Testis (tissue), 3 donors: Measurements from ENCODE around the gene ZNF804B. TPM values are rescaled to one million over a fixed set of nuclear protein-coding genes. Genes with fewer than 3 reads are reported as not detected.

Source experiments
- DNase-seq: peaks from one replicate; pipeline ENCODE4 v3.0.0-alpha.2; 2019
- H3K27ac ChIP-seq, 2 donors: fragments of 200-600 bp; sonication (generic); one replicate each; pipeline ENCODE4 v1.5.1; 2019
- H3K27me3 ChIP-seq: fragments of 200-600 bp; sonication (generic); one replicate; pipeline ENCODE4 v1.5.1; 2019
- H3K36me3 ChIP-seq: fragments of 200-600 bp; sonication (generic); one replicate; pipeline ENCODE4 v1.5.1; 2017; ENCODE audit warnings: low read depth; ENCODE audit errors: missing control alignments
- H3K4me1 ChIP-seq: fragments of 200-600 bp; sonication (generic); one replicate; pipeline ENCODE4 v1.5.1; 2019
- H3K4me3 ChIP-seq, 2 donors: fragments of 200-600 bp; sonication (generic); one replicate each; pipeline ENCODE4 v1.5.1; 2017 to 2019
- H3K9me3 ChIP-seq: fragments of 200-600 bp; sonication (generic); one replicate; pipeline ENCODE4 v1.5.1; 2017
- CTCF ChIP-seq, 3 experiments: fragments of 450-650 bp in 2 of 3; fragments of 200-600 bp in 1 of 3; sonication (generic) in 1 of 3; IDR thresholded peaks; one replicate each; pipeline ENCODE4 v1.5.1; 2016 to 2019; ENCODE audit warnings: antibody characterized with exemption in 3 of 3, mild to moderate bottlenecking in 2 of 3, moderate library complexity in 1 of 3
- POLR2A ChIP-seq: fragments of 450-650 bp; IDR thresholded peaks from one replicate; pipeline ENCODE4 v1.6.1; 2017; ENCODE audit warnings: antibody characterized with exemption, mild to moderate bottlenecking, moderate library complexity
- WGBS, 2 donors: methylation state at CpG; one replicate each; pipeline ENCODE4 v1.1.5; 2018; 5-methylcytosine and 5-hydroxymethylcytosine counted together
- intact Hi-C: fragments of 100-400 bp; cut with DNase I; formaldehyde crosslinking; loops from one replicate; pipeline ENCODE4 v1.15.1; 2023; ENCODE audit warnings: low total_unique reads
- polyA plus RNA-seq: library from polyadenylated mRNA; stranded (reverse); fragments of 350-450 nt; fragmentation: Illumina TruSeq; extraction: RNeasy Lipid Tissue Mini Kit (QIAGEN cat#74804); gene quantifications from one replicate; pipeline ENCODE4 v1.2.3, GENCODE V29; 2014; ENCODE audit warnings: low read depth, low replicate concordance; ENCODE audit not compliant: insufficient read depth
- total RNA-seq, 2 donors: library from RNA; depleted of rRNA; stranded (reverse); fragments of >200 nt; gene quantifications; one replicate each; pipeline ENCODE4 v1.2.3, GENCODE V29; 2016

Gene ZNF804B
- total and polyA plus RNA-seq, 3 donors from 2014 or later = 0.39 to 0.43 TPM; not detected in 1

GRCh38 chr7:88933285-88933684, 173.8 kb downstream of the ZNF804B start:
- no peak for DNase-seq
- Histone ChIP-seq H3K27me3 (no peaks in the 10 kb centered on the region), H3K36me3 (no peaks in the 10 kb centered on the region), H3K4me1 (no peaks in the 10 kb centered on the region), H3K4me3 (no peak overlapping the region), H3K27ac (no peak overlapping the region), H3K9me3 (no peaks in the 10 kb centered on the region)
- TF ChIP-seq POLR2A = no peak
- TF ChIP-seq CTCF (IDR thresholded peaks at IDR 0.05) = no peak
- WGBS, 2 donors = 92 to 94% methylated on average over 5 of the region's 5 CpGs
- intact Hi-C loops = no loop called here

GRCh38 chr7:88942815-88943501, 183.5 kb downstream of the ZNF804B start:
- H3K36me3 ChIP-seq = no peaks in the 10 kb centered on the region
- no peak overlapping the region for H3K27ac ChIP-seq
- TF ChIP-seq CTCF (IDR thresholded peaks at IDR 0.05) (no peak), POLR2A (no peak)
- intact Hi-C loops = no loop called here
- no peaks in the 10 kb centered on the region for H3K9me3 ChIP-seq
- no peak overlapping the region for H3K4me3 ChIP-seq
- WGBS, 2 donors = 91 to 93% methylated on average over 2 of the region's 2 CpGs
- H3K4me1 ChIP-seq = no peaks in the 10 kb centered on the region
- no peaks in the 10 kb centered on the region for H3K27me3 ChIP-seq
- DNase-seq = no peak

- WGBS, 2 donors = 79 to 81% methylated on average over 1 of the region's 1 CpG
- TF ChIP-seq POLR2A = no peak
- TF ChIP-seq CTCF (IDR thresholded peaks at IDR 0.05) = no peak
- DNase-seq = no peak
These were observed 192.3 kb downstream of the ZNF804B start for GRCh38 chr7:88951826-88952225.

GRCh38 chr7:88964418-88964817, 204.9 kb downstream of the ZNF804B start:
- no peaks in the 10 kb centered on the region for H3K9me3 ChIP-seq
- no peaks in the 10 kb centered on the region for H3K4me1 ChIP-seq
- H3K27me3 ChIP-seq = no peaks in the 10 kb centered on the region
- H3K36me3 ChIP-seq = no peaks in the 10 kb centered on the region
- intact Hi-C loops = no loop called here
- no peak overlapping the region for H3K4me3 ChIP-seq
- DNase-seq = no peak
- H3K27ac ChIP-seq = no peak overlapping the region
- TF ChIP-seq CTCF (IDR thresholded peaks at IDR 0.05) = no peak
- TF ChIP-seq POLR2A = no peak

More at GRCh38 chr7:88951826-88952225, 192.3 kb downstream of the ZNF804B start:
- H3K27ac ChIP-seq = no peak overlapping the region
- no peaks in the 10 kb centered on the region for H3K4me1 ChIP-seq
- H3K36me3 ChIP-seq = no peaks in the 10 kb centered on the region
- intact Hi-C loops = no loop called here
- no peaks in the 10 kb centered on the region for H3K27me3 ChIP-seq
- H3K4me3 ChIP-seq = no peak overlapping the region
- no peaks in the 10 kb centered on the region for H3K9me3 ChIP-seq

- H3K36me3 ChIP-seq = no peaks in the 10 kb centered on the region
- intact Hi-C loops = no loop called here
- 77 to 85% methylated on average over 4 of the region's 4 CpGs for WGBS, 2 donors
- no peak overlapping the region for H3K4me3 ChIP-seq
- H3K27ac ChIP-seq = no peak overlapping the region
- H3K27me3 ChIP-seq = no peaks in the 10 kb centered on the region
- DNase-seq = no peak
- H3K9me3 ChIP-seq = no peaks in the 10 kb centered on the region
- TF ChIP-seq CTCF (IDR thresholded peaks at IDR 0.05) = no peak
- no peaks in the 10 kb centered on the region for H3K4me1 ChIP-seq
These were observed 205.9 kb downstream of the ZNF804B start for GRCh38 chr7:88965371-88965770.
